H1 (cell line): Measurements from ENCODE around the gene MIGA1. TPM values are rescaled to one million over a fixed set of nuclear protein-coding genes. Genes with fewer than 3 reads are reported as not detected.

ENCODE experiments used
- CHD7 ChIP-seq: fragments of 300-600 bp; sonication (generic); IDR thresholded peaks from 2 replicates; pipeline ENCODE4 v1.7.1; 2012; ENCODE audit warnings: low read length, moderate library complexity, mild to moderate bottlenecking, inconsistent platforms; ENCODE audit not compliant: insufficient replicate concordance
- KDM1A ChIP-seq: fragments of 200-600, 300-600 bp; sonication (generic); IDR thresholded peaks from 2 replicates; pipeline ENCODE4 v1.7.1; 2016; ENCODE audit warnings: mild to moderate bottlenecking, low read length, borderline replicate concordance
- MAX ChIP-seq: IDR thresholded peaks from 2 replicates; pipeline ENCODE4 v1.6.1; 2012; ENCODE audit warnings: inconsistent platforms
- USF2 ChIP-seq: IDR thresholded peaks from 2 replicates; pipeline ENCODE4 v1.6.1; 2011; ENCODE audit warnings: low read length, improper control_type of control experiment
- polyA plus RNA-seq, 7 experiments: library from polyadenylated mRNA; depleted of rRNA in 3 of 7; stranded (reverse) in 5 of 7; unstranded in 2 of 7; fragments of >200 nt in 5 of 7; fragments of 200-250 nt in 2 of 7; gene quantifications; 1 replicate in 5 of 7; 2 replicates in 1 of 7; 4 replicates in 1 of 7; pipeline versions ENCODE4 v1.2.1 to v1.2.3, GENCODE V29; 2011 to 2013; ENCODE audit warnings: missing spikeins in 2 of 7, mixed read lengths in 2 of 7
- total RNA-seq: library from RNA; stranded (reverse); fragmentation: NEBNext Ultra II Directional; extraction: Animal tissue kit (Norgen Biotek cat#: 25700); gene quantifications from 2 replicates; pipeline ENCODE4 v1.2.1, GENCODE V29; 2021

MIGA1 gene
- total and polyA plus RNA-seq, 2 of the 8 experiments (the other 6 are each of a cell fraction or from before 2014, with no cell fraction given): 0.95 to 7.0 TPM

- TF ChIP-seq CHD7: no peak
- TF ChIP-seq MAX: no peak
- TF ChIP-seq KDM1A: no peak
- TF ChIP-seq USF2: no peak
Measured at GRCh38 chr1:77905603-77906002, 126.2 kb downstream of the MIGA1 start (continued).
